ENCODE results near the gene ALG12. TPM values are rescaled to one million over a fixed set of nuclear protein-coding genes. Genes with fewer than 3 reads are reported as not detected.

ALG12 gene
- total RNA-seq, 1 donor from 2014 or later, result 16.4 TPM

DNA sequence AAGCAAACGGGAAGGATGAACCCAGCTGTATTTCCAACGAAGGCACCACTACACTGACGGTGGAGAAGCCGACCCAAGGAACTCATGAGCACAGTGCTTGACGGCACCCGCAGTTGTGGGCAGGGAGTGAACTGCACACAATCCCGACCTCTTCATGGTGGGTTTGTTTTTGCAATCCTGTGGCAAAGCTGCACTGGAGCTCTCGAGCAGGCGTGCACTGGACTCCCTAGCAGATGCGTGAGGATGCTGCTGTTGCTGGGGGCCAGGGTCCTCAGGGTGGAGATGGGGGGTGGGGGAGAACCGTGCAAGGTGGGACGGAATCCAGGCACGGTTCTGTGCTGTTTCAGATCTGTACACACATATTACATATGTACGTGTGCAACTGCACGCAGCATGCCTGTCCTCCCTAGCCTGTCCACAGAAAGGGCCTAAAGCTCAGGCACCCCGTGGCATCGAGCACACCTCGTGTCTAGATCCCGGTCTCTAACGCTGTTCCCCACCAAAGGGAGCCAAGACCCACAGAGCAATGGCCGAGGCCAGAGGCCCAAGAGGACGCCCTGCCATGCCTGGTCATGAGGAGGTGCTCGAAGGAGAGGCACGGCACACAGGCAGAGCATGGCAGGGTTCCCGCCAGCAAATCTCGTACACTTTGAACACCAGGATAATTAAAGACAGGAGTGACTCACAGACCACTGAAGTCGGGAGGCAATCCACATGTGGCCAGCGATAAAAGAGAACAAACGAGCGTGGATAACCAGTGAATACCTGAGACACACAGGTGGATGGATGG is 17.6 kb downstream of the ALG12 start:
- DNase-seq (ENCODE audit: low read depth), result no peak
- H3K4me3 ChIP-seq (ENCODE audit: low read depth, low read length), result no peak overlapping the region
- TF ChIP-seq, protein P1, sequence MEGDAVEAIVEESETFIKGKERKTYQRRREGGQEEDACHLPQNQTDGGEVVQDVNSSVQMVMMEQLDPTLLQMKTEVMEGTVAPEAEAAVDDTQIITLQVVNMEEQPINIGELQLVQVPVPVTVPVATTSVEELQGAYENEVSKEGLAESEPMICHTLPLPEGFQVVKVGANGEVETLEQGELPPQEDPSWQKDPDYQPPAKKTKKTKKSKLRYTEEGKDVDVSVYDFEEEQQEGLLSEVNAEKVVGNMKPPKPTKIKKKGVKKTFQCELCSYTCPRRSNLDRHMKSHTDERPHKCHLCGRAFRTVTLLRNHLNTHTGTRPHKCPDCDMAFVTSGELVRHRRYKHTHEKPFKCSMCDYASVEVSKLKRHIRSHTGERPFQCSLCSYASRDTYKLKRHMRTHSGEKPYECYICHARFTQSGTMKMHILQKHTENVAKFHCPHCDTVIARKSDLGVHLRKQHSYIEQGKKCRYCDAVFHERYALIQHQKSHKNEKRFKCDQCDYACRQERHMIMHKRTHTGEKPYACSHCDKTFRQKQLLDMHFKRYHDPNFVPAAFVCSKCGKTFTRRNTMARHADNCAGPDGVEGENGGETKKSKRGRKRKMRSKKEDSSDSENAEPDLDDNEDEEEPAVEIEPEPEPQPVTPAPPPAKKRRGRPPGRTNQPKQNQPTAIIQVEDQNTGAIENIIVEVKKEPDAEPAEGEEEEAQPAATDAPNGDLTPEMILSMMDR (conservative IDR thresholded peaks at IDR 0.05; ENCODE audit: low read depth, low read length), result no peak

- DNase-seq (ENCODE audit: low read depth), result no peak
- TF ChIP-seq, protein P1 (conservative IDR thresholded peaks at IDR 0.05; ENCODE audit: low read depth, low read length), result no peak
- H3K4me3 ChIP-seq (ENCODE audit: low read depth, low read length), result no peak overlapping the region
Measured at GRCh38 chr22:49899530-49899929, 18.7 kb downstream of the ALG12 start.

GRCh38 chr22:49897015-49897684 is 21.1 kb downstream of the ALG12 start:
- TF ChIP-seq, protein P1 (conservative IDR thresholded peaks at IDR 0.05; ENCODE audit: low read depth, low read length), result no peak

GRCh38 chr22:49896201-49896600 is 22.0 kb downstream of the ALG12 start:
- H3K4me3 ChIP-seq (ENCODE audit: low read depth, low read length), result no peak overlapping the region
- DNase-seq (ENCODE audit: low read depth), result no peak
- TF ChIP-seq, protein P1 (conservative IDR thresholded peaks at IDR 0.05; ENCODE audit: low read depth, low read length), result no peak

More at GRCh38 chr22:49897015-49897684, 21.1 kb downstream of the ALG12 start:
- DNase-seq (ENCODE audit: low read depth), result no peak
- H3K4me3 ChIP-seq (ENCODE audit: low read depth, low read length), result no peak overlapping the region

- DNase-seq (ENCODE audit: low read depth), result no peak
Measured at GRCh38 chr22:49894322-49895054, 23.8 kb downstream of the ALG12 start.

GRCh38 chr22:49893025-49893424 is 25.2 kb downstream of the ALG12 start:
- DNase-seq (ENCODE audit: low read depth), result no peak
- TF ChIP-seq, protein P1 (conservative IDR thresholded peaks at IDR 0.05; ENCODE audit: low read depth, low read length), result no peak
- no peak overlapping the region for H3K4me3 ChIP-seq (ENCODE audit: low read depth, low read length)

More at GRCh38 chr22:49894322-49895054, 23.8 kb downstream of the ALG12 start:
- TF ChIP-seq, protein P1 (conservative IDR thresholded peaks at IDR 0.05; ENCODE audit: low read depth, low read length), result no peak
- H3K4me3 ChIP-seq (ENCODE audit: low read depth, low read length), result no peak overlapping the region
